CD14-positive monocyte (primary cell): ENCODE data around the gene FBXW2. TPM values are rescaled to one million over a fixed set of nuclear protein-coding genes. Genes with fewer than 3 reads are reported as not detected.

Experiments
- DNase-seq, 3 donors: peaks; one replicate each; pipeline ENCODE4 v3.0.0-alpha.2; 2011 to 2022
- H2AFZ ChIP-seq: 2 replicates; pipeline ENCODE4 v1.6.0; 2012; ENCODE audit warnings: mild to moderate bottlenecking, low read depth, low read length, inconsistent platforms; ENCODE audit not compliant: insufficient read depth, poor library complexity, severe bottlenecking
- H3K27ac ChIP-seq, 2 donors: 1 replicate in 1 of 2; 2 replicates in 1 of 2; pipeline ENCODE4 v1.5.1; 2012 to 2013; ENCODE audit warnings: low read length in 2 of 2, control low read depth in 1 of 2, inconsistent platforms in 1 of 2, low read depth in 1 of 2, mild to moderate bottlenecking in 1 of 2
- H3K27me3 ChIP-seq, 2 donors: one replicate each; pipeline versions ENCODE4 v1.6.0 to v1.6.1; 2011 to 2013; ENCODE audit warnings: low read length in 2 of 2; ENCODE audit not compliant: control insufficient read depth in 2 of 2, insufficient read depth in 2 of 2
- H3K36me3 ChIP-seq, 2 donors: replicated peaks in 1 of 2; 1 replicate in 1 of 2; 2 replicates in 1 of 2; pipeline versions ENCODE4 v1.5.1 to v1.6.1; 2012 to 2013; ENCODE audit warnings: low read length in 2 of 2, control low read depth in 1 of 2, inconsistent platforms in 1 of 2, mild to moderate bottlenecking in 1 of 2; ENCODE audit not compliant: insufficient read depth in 2 of 2, control insufficient read depth in 1 of 2
- H3K4me1 ChIP-seq, 2 donors: 1 replicate in 1 of 2; 2 replicates in 1 of 2; pipeline versions ENCODE4 v1.5.1 to v1.6.1; 2012 to 2013; ENCODE audit warnings: low read length in 2 of 2, control low read depth in 1 of 2, inconsistent platforms in 1 of 2, mild to moderate bottlenecking in 1 of 2, moderate library complexity in 1 of 2; ENCODE audit not compliant: insufficient read depth in 2 of 2, control insufficient read depth in 1 of 2
- H3K4me2 ChIP-seq: replicated peaks from 2 replicates; pipeline ENCODE3; 2012; ENCODE audit warnings: low read length, moderate library complexity, mild to moderate bottlenecking; ENCODE audit not compliant: poor library complexity, severe bottlenecking; ENCODE audit errors: extremely low read depth
- H3K4me3 ChIP-seq, 3 experiments: fragments of 200-600 bp in 1 of 3; sonication (generic) in 1 of 3; replicated peaks in 1 of 3; 1 replicate in 2 of 3; 2 replicates in 1 of 3; pipeline ENCODE4 v1.5.1; 2011 to 2013; ENCODE audit warnings: low read length in 3 of 3, mild to moderate bottlenecking in 3 of 3, control low read depth in 2 of 3, low read depth in 2 of 3, inconsistent platforms in 1 of 3, moderate library complexity in 1 of 3
- H3K79me2 ChIP-seq: 2 replicates; pipeline ENCODE4 v1.6.0; 2012; ENCODE audit warnings: mild to moderate bottlenecking, control low read depth, inconsistent platforms, low read length, moderate library complexity; ENCODE audit not compliant: insufficient read depth
- H3K9ac ChIP-seq: 2 replicates; pipeline ENCODE4 v1.6.0; 2017; ENCODE audit warnings: low read length, mild to moderate bottlenecking; ENCODE audit not compliant: insufficient read depth, poor library complexity, severe bottlenecking
- H3K9me3 ChIP-seq, 2 donors: replicated peaks in 1 of 2; 1 replicate in 1 of 2; 2 replicates in 1 of 2; pipeline versions ENCODE4 v1.5.1 to v1.6.1; 2012 to 2013; ENCODE audit warnings: low read length in 2 of 2, control low read depth in 1 of 2; ENCODE audit not compliant: control insufficient read depth in 1 of 2, insufficient read depth in 1 of 2
- H4K20me1 ChIP-seq: 2 replicates; pipeline ENCODE4 v1.6.0; 2012; ENCODE audit warnings: mild to moderate bottlenecking, low read length, control low read depth, moderate library complexity; ENCODE audit not compliant: insufficient read depth
- H3K27ac Mint-ChIP-seq, 7 donors: one replicate each; pipeline ENCODE4 v1.8.0; 2020; ENCODE audit warnings: mild to moderate bottlenecking in 7 of 7, mixed read lengths in 7 of 7, moderate library complexity in 6 of 7, inconsistent platforms in 2 of 7
- H3K27me3 Mint-ChIP-seq, 3 donors: one replicate each; pipeline ENCODE4 v1.8.0; 2021 to 2022; ENCODE audit warnings: low read depth in 3 of 3, mild to moderate bottlenecking in 3 of 3, mixed read lengths in 3 of 3, moderate library complexity in 3 of 3, inconsistent platforms in 1 of 3
- H3K36me3 Mint-ChIP-seq, 2 donors: one replicate each; pipeline ENCODE4 v1.8.0; 2020; ENCODE audit warnings: mixed read lengths in 2 of 2, inconsistent platforms in 1 of 2, mild to moderate bottlenecking in 1 of 2
- H3K4me1 Mint-ChIP-seq: one replicate; pipeline ENCODE4 v1.8.0; 2020; ENCODE audit warnings: mild to moderate bottlenecking, mixed read lengths
- H3K4me3 Mint-ChIP-seq, 2 donors: one replicate each; pipeline ENCODE4 v1.8.0; 2020; ENCODE audit warnings: mild to moderate bottlenecking in 2 of 2, mixed read lengths in 2 of 2, moderate library complexity in 1 of 2
- H3K9me3 Mint-ChIP-seq, 7 donors: one replicate each; pipeline ENCODE4 v1.8.0; 2020 to 2022; ENCODE audit warnings: mixed read lengths in 7 of 7, mild to moderate bottlenecking in 6 of 7, moderate library complexity in 6 of 7, inconsistent platforms in 2 of 7
- WGBS: methylation state at CpG from one replicate; pipeline ENCODE4 v1.1.5; 2013; ENCODE audit warnings: missing lambda C conversion rate; ENCODE audit not compliant: insufficient coverage; 5-methylcytosine and 5-hydroxymethylcytosine counted together
- intact Hi-C, 2 donors: fragments of 100-400 bp; cut with micrococcal nuclease; formaldehyde crosslinking; loops; one replicate each; pipeline versions ENCODE4 v1.15.0 to v1.15.1; 2023
- polyA plus RNA-seq, 3 donors: library from polyadenylated mRNA; depleted of rRNA in 1 of 3; unstranded in 2 of 3; stranded (reverse) in 1 of 3; fragments of 300-500 nt in 2 of 3; fragments of >200 nt in 1 of 3; fragmentation: Illumina TruSeq in 2 of 3; gene quantifications; 1 replicate in 2 of 3; 2 replicates in 1 of 3; pipeline ENCODE4 v1.2.3, GENCODE V29; 2012 to 2021
- TF ChIP-seq, protein P1 (sequence below): fragments of 200-600 bp; IDR thresholded peaks from one replicate; pipeline ENCODE4 v1.8.0; 2022; ENCODE audit warnings: antibody characterized with exemption, mild to moderate bottlenecking

FBXW2 gene
- polyA plus RNA-seq, 3 donors, result 20.0 to 30.8 (median 28.9) TPM

DNA sequence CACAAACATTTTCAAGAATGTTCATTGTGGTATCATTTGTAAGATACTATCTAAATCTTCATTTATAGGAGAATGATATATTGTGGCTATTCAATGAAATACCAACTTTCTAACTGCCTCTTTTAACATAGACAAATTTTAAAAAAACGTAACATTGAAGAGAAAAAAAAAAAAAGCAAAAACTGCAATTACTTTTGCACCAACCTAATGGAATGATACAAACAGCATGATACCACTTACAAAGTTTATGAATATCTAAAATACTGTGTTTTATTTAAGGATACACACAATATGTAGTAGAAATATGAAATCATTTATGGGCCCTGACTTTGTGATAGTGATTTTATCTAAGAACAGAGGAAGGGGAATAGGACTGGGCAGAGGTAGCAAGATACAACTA is 25.4 kb upstream of the FBXW2 start:
- Histone ChIP-seq H3K4me3 (no peak overlapping the region), H3K9me3 (no peaks in the 10 kb centered on the region), H4K20me1 (no peaks in the 10 kb centered on the region), H3K36me3 (peaks cover 65 to 85% of the 10 kb centered on the region in 2 donors), H3K4me1 (no peaks in the 10 kb centered on the region), H2AFZ (no peak overlapping the region), H3K9ac (no peak overlapping the region), H3K4me2 (no peak overlapping the region), H3K27me3 (no peaks in the 10 kb centered on the region), H3K79me2 (no peaks in the 10 kb centered on the region), H3K27ac (no peak overlapping the region)
- Mint-ChIP-seq H3K4me3 (no peak overlapping the region), H3K9me3 (no peaks in the 10 kb centered on the region), H3K4me1 (no peaks in the 10 kb centered on the region), H3K36me3 (peaks cover 70 to 78% of the 10 kb centered on the region in 2 donors), H3K27ac (no peak overlapping the region), H3K27me3 (no peaks in the 10 kb centered on the region)
- TF ChIP-seq, protein P1, sequence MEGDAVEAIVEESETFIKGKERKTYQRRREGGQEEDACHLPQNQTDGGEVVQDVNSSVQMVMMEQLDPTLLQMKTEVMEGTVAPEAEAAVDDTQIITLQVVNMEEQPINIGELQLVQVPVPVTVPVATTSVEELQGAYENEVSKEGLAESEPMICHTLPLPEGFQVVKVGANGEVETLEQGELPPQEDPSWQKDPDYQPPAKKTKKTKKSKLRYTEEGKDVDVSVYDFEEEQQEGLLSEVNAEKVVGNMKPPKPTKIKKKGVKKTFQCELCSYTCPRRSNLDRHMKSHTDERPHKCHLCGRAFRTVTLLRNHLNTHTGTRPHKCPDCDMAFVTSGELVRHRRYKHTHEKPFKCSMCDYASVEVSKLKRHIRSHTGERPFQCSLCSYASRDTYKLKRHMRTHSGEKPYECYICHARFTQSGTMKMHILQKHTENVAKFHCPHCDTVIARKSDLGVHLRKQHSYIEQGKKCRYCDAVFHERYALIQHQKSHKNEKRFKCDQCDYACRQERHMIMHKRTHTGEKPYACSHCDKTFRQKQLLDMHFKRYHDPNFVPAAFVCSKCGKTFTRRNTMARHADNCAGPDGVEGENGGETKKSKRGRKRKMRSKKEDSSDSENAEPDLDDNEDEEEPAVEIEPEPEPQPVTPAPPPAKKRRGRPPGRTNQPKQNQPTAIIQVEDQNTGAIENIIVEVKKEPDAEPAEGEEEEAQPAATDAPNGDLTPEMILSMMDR, result no peak
- DNase-seq, result no peak
- no CpG with 5 or more reads among the region's 1 CpG for WGBS
- intact Hi-C loops, result no loop called here

DNA sequence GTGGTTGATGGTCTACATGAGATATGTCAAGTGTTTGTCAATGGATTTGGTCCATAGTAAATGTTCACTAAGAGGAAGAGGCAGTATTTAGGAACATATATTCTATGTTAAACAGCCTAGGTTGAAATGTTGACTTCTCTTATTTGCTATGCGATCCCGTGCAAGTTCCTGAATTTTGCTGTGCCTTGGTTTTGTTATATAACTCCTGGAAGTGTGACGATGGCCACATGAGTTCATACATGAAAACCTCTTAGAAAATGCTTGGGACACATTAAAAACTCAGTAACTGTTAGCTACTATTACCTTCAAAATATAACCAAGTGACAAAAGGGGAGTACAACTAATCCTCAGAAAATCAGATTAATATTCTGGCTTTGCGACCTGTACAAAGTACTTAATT is 21.9 kb upstream of the FBXW2 start:
- DNase-seq, result no peak
- Histone ChIP-seq H3K36me3 (peaks cover 36 to 52% of the 10 kb centered on the region in 2 donors), H3K9me3 (no peaks in the 10 kb centered on the region), H3K4me1 (no peaks in the 10 kb centered on the region), H2AFZ (no peak overlapping the region), H3K27ac (no peak overlapping the region), H3K4me3 (no peak overlapping the region), H4K20me1 (no peaks in the 10 kb centered on the region), H3K79me2 (no peaks in the 10 kb centered on the region), H3K4me2 (no peak overlapping the region), H3K9ac (no peak overlapping the region), H3K27me3 (no peaks in the 10 kb centered on the region)
- H3K9me3 Mint-ChIP-seq, result peaks cover 0 to 7% (median 0%) of the 10 kb centered on the region in 7 donors
- no peak overlapping the region for H3K4me3 Mint-ChIP-seq
- intact Hi-C loops, result no loop called here
- no peaks in the 10 kb centered on the region for H3K27me3 Mint-ChIP-seq
- no peaks in the 10 kb centered on the region for H3K4me1 Mint-ChIP-seq
- H3K36me3 Mint-ChIP-seq, result peaks cover 43 to 50% of the 10 kb centered on the region in 2 donors
- no peak overlapping the region for H3K27ac Mint-ChIP-seq
- TF ChIP-seq, protein P1, result no peak
- WGBS, result no CpG with 5 or more reads among the region's 4 CpGs
